ENCODE results near the gene PCSK6.

DNA sequence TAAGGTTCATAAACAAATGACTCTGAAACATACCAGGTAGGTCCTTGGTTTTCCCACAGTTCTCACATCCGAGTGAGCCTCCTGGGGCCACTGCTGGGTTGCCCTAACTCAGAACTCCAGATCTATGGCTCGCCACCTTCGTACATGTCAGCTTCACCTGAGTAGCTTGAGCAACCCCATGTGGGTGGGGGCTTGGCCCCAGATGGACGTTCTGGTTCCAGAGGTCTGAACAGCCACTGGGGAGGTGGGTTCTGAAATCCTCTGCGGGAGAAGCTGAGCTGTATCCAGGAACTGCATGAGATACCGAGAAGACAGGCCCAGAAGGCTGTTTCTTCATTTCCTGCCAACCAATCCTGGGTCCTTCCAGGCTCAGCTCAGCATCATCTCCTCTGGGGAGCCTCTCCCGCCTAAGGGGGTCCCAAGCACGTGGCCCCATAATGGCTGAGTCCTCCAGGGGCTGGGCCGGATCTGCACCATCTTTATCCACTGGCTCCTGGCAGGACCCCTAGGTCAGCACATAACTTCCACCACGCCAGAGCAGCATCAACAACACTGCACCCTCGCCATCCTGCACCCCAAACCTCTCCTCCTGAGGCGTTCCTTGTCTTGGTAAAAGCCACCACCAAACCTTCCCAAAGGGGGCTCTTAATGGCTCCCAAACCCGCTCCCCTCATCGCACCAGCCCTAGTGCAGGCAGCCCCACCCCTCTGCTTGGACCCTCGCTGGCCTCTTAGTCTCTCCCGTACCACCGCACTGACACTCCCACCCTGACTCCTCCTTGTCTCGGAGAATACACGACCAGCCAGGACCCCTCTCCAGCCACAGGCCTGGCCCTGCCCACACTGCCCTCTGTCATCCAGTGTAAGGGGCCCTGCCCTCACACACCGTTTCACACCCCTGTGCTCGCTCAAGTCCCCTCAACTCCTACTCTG is 39.8 kb downstream of the PCSK6 start:
- TF ChIP-seq EP300 (IDR thresholded peaks at IDR 0.05), result no peak
- TF ChIP-seq, protein P1, sequence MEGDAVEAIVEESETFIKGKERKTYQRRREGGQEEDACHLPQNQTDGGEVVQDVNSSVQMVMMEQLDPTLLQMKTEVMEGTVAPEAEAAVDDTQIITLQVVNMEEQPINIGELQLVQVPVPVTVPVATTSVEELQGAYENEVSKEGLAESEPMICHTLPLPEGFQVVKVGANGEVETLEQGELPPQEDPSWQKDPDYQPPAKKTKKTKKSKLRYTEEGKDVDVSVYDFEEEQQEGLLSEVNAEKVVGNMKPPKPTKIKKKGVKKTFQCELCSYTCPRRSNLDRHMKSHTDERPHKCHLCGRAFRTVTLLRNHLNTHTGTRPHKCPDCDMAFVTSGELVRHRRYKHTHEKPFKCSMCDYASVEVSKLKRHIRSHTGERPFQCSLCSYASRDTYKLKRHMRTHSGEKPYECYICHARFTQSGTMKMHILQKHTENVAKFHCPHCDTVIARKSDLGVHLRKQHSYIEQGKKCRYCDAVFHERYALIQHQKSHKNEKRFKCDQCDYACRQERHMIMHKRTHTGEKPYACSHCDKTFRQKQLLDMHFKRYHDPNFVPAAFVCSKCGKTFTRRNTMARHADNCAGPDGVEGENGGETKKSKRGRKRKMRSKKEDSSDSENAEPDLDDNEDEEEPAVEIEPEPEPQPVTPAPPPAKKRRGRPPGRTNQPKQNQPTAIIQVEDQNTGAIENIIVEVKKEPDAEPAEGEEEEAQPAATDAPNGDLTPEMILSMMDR (IDR thresholded peaks at IDR 0.05), result no peak
- TF ChIP-seq POLR2A (IDR thresholded peaks at IDR 0.05), result no peak
